ENCODE data around the gene MPPE1.
"Not testable (repeated sequence)": the region's sequence is repeated elsewhere in the genome, so short reads cannot be mapped to it uniquely, and the experiment has no call there.

Gene MPPE1

DNA sequence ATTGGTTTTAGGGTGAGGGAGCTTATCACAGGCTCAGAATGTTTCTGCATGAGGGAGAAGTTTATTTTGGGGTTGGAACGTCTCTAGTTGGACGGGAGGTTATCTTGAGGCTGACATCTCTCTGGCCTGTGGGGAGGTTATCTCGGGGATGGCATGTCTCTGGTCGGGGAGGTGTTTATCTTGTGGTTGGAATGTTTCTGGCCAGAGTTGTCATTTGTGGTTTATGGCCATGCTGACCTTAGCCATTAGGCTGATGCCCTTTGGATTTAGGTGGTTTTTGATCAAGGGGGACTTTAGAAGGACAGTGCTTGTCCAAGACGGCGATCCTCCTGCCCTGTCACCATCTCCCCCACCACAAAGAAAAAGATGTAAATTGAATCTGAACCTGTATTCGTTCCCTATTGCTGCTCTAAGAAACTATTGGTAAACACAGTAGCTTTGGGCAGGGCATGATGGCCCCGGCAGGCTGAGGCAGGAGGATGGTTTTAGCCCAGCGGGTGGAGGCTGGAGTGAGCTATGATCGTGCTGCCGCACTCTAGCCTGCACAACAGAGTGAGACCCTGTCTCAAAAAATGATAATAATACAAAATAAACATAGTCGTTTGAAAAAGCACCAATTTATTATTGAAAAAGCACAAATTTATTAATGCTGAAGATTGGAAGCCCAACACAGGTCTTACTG is 17.8 kb upstream of the MPPE1 start:
- DNase-seq (ENCODE audit: low spot score) = no peak

DNA sequence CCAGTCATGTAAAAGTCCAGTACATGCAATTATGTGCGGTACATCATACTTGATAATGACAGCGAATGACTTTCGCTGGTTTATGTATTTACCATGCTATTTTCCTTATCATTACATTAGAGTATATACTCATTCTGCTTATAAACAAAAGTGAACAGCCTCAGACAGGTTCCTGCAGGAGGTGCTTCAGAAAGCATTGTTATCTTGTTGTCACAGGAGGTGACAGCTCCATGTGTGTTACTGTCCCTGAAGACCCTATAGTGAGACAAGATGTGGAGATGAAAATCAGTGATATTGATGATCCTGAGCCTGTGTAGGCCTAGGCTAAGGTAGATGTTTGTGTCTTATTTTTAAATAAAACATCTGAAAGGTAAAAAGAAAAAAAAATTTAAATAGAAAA is 15.3 kb upstream of the MPPE1 start:
- no peak for DNase-seq (ENCODE audit: low spot score)

DNA sequence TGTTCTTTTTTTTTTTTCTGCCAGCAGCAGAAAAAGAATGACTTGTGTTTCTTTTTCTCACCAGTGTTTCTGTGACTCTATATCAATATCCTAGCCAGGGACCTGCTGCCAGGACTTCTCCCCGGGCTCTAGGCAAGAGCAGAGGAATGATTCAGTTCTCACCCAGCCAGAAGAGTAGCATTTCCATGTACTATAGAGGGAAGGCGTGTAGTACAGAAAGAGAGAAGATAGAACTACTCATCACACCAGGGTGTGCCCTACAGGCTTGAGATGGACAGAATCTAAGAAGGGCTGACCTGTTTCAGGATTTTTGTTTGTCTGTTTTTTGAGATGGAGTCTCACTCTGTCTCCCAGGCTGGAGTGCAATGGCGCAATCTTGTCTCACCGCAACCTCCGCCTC is 11.4 kb upstream of the MPPE1 start:
- not testable (repeated sequence) for DNase-seq (ENCODE audit: low spot score)

DNA sequence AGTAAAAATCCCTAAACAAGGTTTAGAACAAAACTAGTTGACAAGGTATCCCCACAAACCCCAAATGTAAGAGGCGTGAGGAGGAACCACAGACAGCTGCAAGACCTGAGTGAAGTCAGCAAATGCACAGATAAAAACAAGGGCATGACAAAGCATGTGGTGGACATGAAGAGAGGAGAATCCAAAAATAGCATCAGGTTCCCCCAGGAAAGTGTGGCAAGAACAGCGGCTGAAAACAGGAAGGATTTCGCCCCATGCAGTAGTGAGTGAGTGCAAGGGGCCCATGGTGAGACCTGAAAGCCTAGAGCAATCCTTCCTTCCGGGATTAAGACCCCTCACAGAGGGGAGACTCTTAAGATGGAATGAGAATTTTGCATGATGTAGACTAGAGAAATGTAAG is 8.8 kb upstream of the MPPE1 start:
- DNase-seq (ENCODE audit: low spot score) = not testable (repeated sequence)

DNA sequence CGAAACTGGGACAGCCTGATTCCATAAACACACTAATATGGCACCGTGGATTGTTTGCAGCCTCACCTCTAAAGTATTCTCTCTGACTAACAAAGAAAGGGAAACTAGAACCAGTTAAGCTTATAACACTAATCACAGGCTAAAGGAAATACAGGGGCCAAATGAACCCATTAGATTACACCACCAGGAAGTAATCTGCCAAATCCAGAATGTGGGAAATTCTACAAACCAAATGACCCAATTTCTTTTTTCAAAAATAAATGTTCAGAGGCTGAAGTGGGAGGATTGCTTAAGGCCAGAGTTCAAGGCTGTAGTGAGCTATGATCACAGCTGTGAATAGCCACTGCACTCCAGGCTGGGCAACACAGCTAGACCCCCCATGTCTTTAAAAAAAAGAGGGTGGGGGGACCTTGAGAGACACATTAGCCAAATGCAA is 1.5 kb upstream of the MPPE1 start:
- no peak for DNase-seq (ENCODE audit: low spot score)

DNA sequence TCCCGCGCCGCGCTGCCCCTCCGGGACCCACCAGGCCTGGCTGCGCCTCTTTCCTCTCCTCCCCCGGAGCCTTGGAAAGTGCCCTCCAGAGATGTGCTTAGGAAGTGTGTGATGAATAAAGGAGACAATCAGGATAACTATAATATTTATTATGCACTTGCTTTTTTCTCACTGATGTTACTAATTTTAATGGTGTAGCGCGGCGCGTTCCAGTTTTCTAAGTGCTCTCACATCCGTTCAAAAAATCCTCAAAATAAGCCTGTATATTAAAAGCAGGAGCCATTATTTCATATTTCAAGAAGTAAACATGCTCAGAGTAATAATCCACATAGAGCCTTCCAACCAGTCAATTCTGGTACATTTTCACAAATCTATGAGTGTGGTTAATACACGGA is 941 bp upstream of the MPPE1 start:
- no peak for DNase-seq (ENCODE audit: low spot score)

DNA sequence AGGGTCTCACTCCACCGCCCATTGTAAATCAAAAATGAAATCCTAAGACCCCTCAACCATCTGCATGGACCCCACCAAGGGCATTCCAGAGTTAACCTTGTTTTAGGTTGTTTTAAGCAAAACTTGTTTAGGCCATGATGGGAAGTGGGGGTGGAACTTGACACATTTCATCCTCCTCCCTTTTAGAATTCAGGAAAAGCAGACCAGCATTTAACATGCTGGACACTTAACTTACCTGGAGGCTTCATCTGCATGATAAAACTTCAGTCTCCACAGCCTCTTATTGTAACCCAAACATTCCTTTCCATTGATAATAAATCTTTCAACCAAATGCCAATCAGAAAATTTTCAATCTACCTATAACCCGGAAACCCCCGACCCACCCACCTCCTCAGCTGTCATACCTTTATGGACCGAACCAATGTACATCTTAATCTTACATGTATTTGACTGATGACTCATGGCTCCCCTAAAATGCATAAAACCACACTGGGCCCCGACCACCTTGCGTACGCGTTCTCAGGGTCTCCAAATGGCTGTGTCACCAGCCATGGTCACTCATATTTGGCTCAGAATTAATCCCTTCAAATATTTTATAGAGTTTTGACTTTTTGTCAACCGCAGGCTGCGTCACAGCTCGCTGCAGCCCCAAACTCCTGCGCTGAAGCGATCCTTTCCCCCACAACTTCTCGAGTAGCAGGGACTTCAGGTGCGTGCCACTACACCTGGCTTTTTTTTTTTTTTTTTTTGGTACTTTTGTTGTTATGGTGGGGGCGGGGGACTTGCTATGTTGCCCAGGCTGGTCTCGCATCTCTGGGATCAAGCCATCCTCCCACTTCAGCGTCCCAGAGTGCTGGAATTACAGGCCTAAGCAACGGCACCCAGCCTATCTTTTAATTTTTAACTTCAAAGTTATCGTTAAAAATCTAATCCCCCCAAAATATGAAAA is 917 bp downstream of the MPPE1 start:
- DNase-seq (ENCODE audit: low spot score) = no peak

DNA sequence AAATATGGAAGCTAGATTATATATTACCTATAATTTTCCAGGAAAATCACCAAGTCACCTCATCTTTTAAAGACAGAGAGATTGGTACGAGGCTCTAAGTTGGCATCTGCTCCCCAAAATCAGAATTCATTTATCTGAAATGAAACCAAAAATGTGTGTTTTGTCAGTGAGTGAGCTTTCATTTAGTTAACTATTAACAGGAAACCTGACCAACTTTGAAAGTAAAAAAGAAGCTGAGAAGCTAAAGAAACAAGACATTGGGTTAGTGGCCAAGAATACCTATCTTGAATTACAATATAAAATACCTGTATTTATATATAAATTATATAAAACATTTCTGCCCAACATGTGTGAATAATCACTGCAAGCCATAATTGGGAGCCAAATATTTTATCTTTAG is 1.9 kb downstream of the MPPE1 start:
- DNase-seq (ENCODE audit: low spot score) = no peak

DNA sequence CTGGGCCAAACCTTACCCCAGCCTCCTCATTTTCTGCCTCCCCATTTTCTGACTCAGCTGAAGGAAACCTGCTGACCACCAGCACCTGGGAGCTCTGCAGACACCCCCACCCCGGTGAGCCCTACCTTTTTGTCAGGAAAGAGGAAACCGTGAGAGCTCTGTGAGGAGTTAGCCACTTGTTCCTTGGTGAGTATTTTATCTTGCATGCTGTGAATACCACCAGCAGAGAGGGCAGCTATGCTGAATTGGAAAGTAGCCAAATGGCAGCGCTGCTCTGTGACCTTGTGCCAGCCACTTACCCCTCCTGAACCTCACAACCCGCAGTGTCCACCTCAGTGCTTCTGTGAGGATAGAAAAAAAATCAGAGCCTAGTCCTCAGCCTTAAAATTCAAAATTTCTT is 2.5 kb downstream of the MPPE1 start:
- DNase-seq (ENCODE audit: low spot score) = no peak

DNA sequence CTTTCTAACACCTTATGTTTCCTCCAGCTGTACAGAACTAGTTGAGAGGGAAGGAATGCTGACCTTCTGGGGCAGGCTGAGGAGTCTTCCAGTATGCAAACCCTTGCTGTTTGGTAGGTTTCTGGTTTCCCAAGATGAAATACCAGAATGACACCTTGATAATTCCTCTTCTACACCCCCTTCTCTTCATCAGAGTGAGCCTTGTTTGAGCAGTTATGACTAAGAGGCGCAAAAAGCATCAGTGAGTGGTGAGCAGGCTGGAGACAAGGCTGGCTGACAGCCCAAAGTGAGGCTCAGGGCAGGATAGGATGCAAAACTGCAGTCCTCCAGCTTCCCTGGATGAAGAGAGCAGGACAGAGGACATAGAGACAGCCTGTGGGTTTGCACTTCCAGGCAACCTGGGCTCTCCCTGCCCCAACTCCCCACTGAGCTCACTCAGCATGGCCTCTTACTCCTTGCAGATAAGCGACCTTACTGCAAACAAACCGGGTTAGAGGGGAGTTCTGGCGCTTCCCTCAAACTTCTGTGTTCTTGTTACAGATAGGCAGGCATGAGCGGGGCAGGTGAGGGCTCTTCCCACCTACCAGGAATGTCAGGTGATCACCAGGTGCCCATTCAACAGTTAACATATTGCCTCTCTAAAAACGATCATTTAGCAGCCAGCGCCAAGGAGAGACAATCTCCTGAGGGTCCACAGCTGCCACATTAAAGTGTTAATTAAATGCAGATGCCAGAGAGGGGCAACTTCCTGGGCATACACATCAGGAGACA is 5.4 kb downstream of the MPPE1 start:
- no peak for DNase-seq (ENCODE audit: low spot score)

DNA sequence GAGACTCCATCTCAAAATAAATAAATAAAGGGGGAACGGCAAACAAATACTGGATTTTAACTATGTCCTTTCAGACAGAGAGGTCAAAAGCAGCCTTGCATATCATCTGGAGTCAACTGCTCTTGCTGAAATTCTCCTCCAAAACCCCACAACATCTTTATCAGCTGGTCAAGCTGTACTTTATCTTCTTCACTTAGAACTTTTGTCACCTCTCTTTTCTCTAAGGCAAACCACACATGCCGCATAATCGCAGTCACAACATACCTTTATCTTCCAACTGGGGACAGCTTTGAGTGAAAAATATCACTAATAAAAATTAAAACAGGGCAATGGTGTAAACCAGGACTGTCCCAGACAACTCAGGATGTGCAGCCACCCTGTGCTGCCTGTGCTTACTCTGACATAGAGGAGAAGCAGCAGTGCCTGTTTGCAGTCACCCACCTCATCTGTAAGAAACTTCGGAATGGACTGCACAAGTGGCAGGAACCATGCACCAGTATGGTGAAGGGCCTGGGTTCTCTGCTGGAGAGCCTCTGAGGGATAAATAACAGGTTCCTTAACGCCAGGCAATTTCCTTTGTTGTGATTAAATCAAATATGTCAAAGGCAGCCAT is 6.2 kb downstream of the MPPE1 start:
- DNase-seq (ENCODE audit: low spot score) = no peak

DNA sequence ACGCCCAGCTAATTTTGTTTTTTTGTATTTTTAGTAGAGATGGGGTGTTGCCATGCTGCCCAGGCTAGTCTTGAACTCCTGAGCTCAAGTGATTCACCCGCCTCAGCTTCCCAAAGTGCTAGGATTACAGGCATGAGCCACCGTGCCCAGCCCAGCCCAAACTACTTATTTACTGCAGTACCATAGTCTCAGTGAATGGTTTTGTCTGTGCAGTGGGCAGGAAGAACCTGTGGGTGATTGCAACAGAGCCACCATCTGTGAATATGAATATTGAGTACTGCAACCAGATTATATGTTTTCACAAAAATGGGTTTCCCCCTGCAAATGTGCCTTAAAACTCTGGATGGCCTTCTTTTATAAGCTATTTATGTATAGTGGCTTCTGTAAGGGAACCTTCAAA is 9.1 kb downstream of the MPPE1 start:
- DNase-seq (ENCODE audit: low spot score) = no peak

DNA sequence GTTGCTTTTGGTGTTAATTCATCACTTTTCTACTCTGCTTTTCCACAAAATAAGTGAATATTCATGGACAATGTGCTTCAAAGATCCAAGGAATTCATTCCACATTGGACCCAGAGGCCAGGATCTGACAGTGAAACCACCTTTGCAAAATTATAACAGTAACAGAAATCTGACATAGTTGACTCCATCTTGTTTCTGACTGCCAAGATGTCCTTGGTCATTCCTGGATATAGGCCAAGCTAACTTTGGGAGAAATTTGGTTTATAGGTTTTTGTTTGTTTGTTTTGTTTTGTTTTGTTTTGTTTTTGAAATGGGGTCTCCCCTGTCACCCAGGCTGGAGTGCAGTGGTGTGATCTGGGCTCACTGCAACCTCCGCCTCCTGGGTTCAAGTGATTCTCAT is 10.3 kb downstream of the MPPE1 start:
- no peak for DNase-seq (ENCODE audit: low spot score)

DNA sequence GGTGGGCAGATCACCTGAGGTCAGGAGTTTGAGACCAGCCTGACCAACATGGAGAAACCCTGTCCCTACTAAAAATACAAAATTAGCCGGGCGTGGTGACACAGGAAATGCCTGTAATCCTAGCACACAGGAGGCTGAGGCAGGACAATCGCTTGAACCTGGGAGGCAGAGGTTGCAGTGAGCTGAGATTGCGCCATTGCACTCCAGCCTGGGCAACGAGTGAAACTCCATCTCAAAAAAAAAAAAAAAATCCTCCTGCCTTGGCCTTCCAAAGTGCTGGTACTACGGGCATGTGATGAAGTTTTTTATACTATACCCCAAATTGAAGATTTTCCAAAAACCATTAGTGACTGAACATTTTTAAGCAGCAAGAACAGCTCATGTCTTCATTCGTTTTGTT is 15.7 kb downstream of the MPPE1 start:
- not testable (repeated sequence) for DNase-seq (ENCODE audit: low spot score)

DNA sequence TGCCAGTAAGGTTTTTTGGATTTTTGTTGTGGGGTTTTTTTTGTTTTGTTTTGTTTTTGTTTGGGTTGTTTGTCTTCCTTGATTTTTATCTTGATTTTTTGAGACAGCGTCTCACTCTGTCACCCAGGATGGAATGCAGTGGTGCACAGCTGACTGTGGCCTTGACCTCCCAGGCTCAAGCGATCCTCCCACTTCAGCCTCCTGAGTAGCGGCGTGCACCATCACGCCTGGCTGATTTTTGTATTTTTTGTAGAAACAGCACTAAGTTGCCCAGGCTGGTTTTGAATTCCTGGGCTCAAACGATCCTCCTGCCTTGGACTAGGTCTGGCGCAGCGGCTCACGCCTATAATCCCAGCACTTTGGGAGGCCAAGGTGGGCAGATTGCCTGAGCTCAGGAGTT is 16.4 kb downstream of the MPPE1 start:
- no peak for DNase-seq (ENCODE audit: low spot score)

DNA sequence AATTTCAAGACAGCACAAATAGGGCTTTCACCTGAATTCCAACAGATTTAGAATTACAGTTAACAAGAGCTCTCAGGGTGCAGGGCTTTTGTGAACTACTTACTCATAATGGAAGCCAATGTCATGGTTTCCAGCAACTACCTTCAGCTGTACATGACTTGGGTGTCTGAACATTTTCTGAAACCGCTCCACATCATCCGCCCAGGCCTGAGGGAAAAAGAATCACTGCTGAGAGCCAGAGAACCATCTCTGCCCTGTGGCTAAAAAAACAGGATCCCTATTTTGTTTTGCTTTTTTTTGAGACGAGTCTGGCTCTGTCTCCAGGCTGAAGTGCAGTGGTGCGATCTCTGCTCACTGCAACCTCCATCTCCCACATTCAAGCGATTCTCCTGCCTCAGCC is 18.8 kb downstream of the MPPE1 start:
- no peak for DNase-seq (ENCODE audit: low spot score)

DNA sequence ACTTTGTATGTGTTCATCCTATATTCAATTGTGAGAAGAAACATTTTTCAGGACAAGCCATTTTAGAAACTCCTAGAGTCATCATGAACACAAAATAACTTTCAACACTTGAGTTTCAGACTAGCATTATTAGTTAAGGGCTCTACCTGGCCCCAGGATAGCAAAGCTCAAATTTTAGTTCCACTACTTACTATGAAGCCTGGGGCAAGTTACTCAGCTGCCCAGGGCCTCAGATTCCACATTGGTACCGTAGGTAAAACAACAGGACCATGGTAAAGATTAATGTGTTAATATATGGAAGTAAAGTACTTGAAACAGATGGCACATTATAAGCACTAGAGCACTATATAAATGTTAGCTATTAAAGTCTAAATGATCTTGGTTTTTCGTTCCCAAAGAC is 19.4 kb downstream of the MPPE1 start:
- DNase-seq (ENCODE audit: low spot score) = no peak

DNA sequence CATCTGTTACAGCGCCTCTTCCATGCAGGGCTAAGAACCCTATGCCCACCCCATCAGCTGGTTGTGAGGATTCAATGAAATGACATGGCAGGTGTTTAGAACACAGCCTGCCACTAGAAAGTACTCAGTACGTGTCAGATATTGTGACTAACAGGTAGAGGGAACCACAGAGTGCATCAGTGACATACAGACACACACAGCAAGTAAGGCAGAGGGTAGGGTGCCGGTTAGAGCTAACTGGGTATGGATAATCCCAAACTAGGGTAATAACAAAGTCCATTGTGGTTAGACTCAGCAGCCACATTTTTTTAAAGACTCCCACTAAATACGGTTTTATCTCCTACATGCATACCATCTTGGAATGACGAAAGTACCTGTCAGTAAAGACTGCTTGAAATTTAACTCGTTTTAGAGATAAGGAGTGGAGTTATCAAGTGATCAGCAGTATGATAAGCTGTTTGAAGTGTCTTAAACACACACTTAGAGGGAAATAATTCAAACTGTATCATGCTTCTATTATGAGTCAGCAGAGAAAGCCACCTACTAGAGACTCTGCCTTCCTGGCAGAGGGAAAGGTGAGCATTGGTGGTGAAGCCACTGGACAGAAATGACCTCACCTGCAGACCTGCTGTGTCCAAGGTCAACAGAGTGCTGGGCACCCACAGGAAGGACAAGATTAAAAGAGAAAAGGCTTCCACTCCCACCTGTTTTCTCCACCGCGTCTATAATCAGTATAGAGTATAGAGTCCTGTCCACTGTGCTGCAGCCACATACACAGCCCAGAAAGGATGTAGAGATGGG is 20.6 kb downstream of the MPPE1 start:
- DNase-seq (ENCODE audit: low spot score) = no peak

DNA sequence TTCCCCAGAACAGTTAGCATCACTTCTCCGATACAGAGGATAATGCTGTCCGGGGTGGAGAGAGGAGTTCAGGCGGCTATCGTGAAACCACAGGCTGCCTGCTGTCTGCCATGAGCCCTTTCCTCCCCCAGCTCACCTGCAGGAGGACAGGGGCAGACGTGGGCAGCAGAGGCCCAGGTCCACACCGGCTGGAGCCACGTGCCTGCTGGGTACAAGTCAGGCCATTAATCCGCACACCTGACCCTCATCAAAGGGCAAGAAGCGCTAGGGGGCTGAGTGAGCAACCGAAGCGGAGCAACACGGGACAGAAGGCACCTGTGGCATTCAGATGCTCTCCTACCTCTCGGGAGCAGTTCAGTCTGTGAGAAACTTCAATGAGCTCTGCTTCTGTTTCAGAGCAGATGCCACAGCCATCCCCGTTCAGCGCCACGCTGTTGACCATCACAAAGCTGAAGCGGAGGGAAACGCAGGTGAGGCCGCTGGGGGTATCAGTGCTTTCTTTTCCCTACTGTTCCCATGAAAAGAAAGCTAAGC is 21.5 kb downstream of the MPPE1 start:
- no peak for DNase-seq (ENCODE audit: low spot score)

DNA sequence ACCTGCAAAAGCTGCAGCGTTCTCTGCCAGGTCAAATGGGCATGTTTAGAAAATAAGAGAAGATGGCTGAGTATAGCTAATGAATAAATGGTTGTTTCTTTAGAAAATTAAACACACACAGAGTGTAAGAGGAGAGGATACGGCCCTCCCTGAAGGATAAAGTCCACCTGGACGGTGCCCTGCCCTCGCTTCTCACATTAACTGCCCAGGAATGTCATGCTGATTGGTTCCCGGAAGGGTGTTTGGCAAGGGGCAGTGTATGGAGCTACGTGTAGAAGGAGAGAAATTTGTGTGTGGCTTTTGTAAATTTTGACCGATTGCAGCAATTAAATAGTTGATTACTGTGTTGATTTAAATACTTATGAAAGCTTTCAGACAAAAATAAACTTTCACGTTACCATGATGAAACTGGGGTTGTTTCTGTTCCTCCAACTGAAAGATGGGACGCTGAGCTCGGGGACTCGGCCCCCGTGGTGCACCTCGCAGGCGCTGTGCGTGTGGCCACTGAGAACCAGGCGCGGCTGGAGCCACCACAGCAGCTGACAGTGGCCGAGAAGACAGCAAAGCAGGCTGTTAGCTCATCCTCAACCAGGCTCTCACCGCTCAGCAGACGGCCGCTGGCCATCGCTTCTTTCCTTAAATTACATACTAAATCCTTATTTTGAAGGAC is 22.7 kb downstream of the MPPE1 start:
- DNase-seq (ENCODE audit: low spot score) = no peak

Measured in germinal center (tissue), 1 donor.